MCF 10A (cell line): ENCODE measurements around the gene ZNF75A. TPM values are rescaled to one million over a fixed set of nuclear protein-coding genes. Genes with fewer than 3 reads are reported as not detected.

Experiments used
- BruUV-seq: library from RNA; stranded (reverse); fragments of 400-500 nt; replicated peaks from 2 replicates; lab custom pipeline; 2021; lab: Mats Ljungman, UMichigan
- CTCF ChIA-PET: fragments of 300-600 bp; sonication (Branson Sonifier 250); formaldehyde crosslinking; extraction: SDS; loops from one replicate; lab custom pipeline; 2021; ENCODE audit warnings: antibody characterized with exemption, inconsistent platforms; lab: Yijun Ruan, JAX
- POLR2A ChIA-PET: fragments of 300-600, 350-650 bp; sonication (Branson Sonifier 250); formaldehyde crosslinking; extraction: SDS; loops from one replicate; lab custom pipeline; 2020; ENCODE audit warnings: antibody characterized with exemption, inconsistent platforms; lab: Yijun Ruan, JAX
- DNase-seq: peaks from one replicate; pipeline ENCODE4 v3.0.0-alpha.2; 2018; ENCODE audit not compliant: unreplicated experiment
- H3K27ac Mint-ChIP-seq: one replicate; pipeline ENCODE4 v1.8.0; 2022; ENCODE audit warnings: mild to moderate bottlenecking, low read depth, mixed read lengths; ENCODE audit not compliant: unreplicated experiment
- H3K27me3 Mint-ChIP-seq: one replicate; pipeline ENCODE4 v1.8.0; 2022; ENCODE audit warnings: mixed read lengths; ENCODE audit not compliant: insufficient read depth, unreplicated experiment
- H3K36me3 Mint-ChIP-seq: one replicate; pipeline ENCODE4 v1.8.0; 2022; ENCODE audit warnings: mild to moderate bottlenecking, moderate library complexity, mixed read lengths; ENCODE audit not compliant: insufficient read depth, unreplicated experiment
- H3K4me1 Mint-ChIP-seq: one replicate; pipeline ENCODE4 v1.8.0; 2022; ENCODE audit warnings: mixed read lengths; ENCODE audit not compliant: insufficient read depth, unreplicated experiment
- H3K4me3 Mint-ChIP-seq: one replicate; pipeline ENCODE4 v1.8.0; 2022; ENCODE audit warnings: mild to moderate bottlenecking, moderate library complexity, mixed read lengths; ENCODE audit not compliant: unreplicated experiment
- H3K9me3 Mint-ChIP-seq: one replicate; pipeline ENCODE4 v1.8.0; 2022; ENCODE audit warnings: mixed read lengths; ENCODE audit not compliant: unreplicated experiment
- CTCF ChIP-seq: fragments of 200-600 bp; IDR thresholded peaks from one replicate; pipeline ENCODE4 v1.8.0; 2022; ENCODE audit warnings: antibody characterized with exemption, mild to moderate bottlenecking; ENCODE audit not compliant: unreplicated experiment
- intact Hi-C: fragments of 100-400 bp; cut with micrococcal nuclease; formaldehyde crosslinking; loops from 2 replicates; pipeline ENCODE4 v1.14.1; 2022
- total RNA-seq: library from RNA; stranded (reverse); gene quantifications from 2 replicates; pipeline ENCODE4 v1.2.3, GENCODE V29; 2022

ZNF75A gene
- total RNA-seq, 1 experiment from 2014 or later = 28.2 TPM

GRCh38 chr16:3259836-3260235 is 45.5 kb upstream of the ZNF75A start:
- no peak for TF ChIP-seq CTCF
- Mint-ChIP-seq H3K27ac (no peak overlapping the region), H3K36me3 (peaks cover 24% of the 10 kb centered on the region), H3K9me3 (no peaks in the 10 kb centered on the region), H3K4me1 (no peaks in the 10 kb centered on the region), H3K27me3 (no peaks in the 10 kb centered on the region), H3K4me3 (no peak overlapping the region)
- no TSS peak for BruUV-seq
- CTCF ChIA-PET = interaction anchor here (0.9 kb wide), 1 partner anchor 10 kb away, joined by 3 read pairs; no protein-coding TSS in a partner anchor
- DNase-seq = peak; percentile 76
- POLR2A ChIA-PET = interaction anchor here (0.7 to 0.9 kb wide), 2 partner anchors 11 to 19 kb away, joined by 3 read pairs; no protein-coding TSS in a partner anchor
- intact Hi-C loops = loop anchor here (5.0 kb wide), 1 partner anchor 197 kb away; no protein-coding TSS in a partner anchor

- H3K9me3 Mint-ChIP-seq = no peaks in the 10 kb centered on the region
- H3K4me1 Mint-ChIP-seq = no peaks in the 10 kb centered on the region
- ChIA-PET POLR2A (interaction anchor here (0.7 to 6.8 kb wide), 10 partner anchors 9 to 195 kb away, joined by 3 to 161 read pairs (median 10); partner anchors contain the start of genes NAA60, ZNF200, ZNF213 and ZNF263), CTCF (interaction anchor here (0.6 to 1.5 kb wide), 3 partner anchors 8 to 134 kb away, joined by 3 read pairs; no protein-coding TSS in a partner anchor)
- no peak for TF ChIP-seq CTCF
- intact Hi-C loops = loop anchor here (5.0 kb wide), 1 partner anchor 195 kb away; no protein-coding TSS in a partner anchor
- no peaks in the 10 kb centered on the region for H3K27me3 Mint-ChIP-seq
- H3K4me3 Mint-ChIP-seq = peak overlapping the region; percentile 89
- no TSS peak for BruUV-seq
- DNase-seq = no peak
- peak overlapping the region; percentile 95 for H3K27ac Mint-ChIP-seq
- peaks cover 15% of the 10 kb centered on the region for H3K36me3 Mint-ChIP-seq
Measured at GRCh38 chr16:3262517-3262916, 42.8 kb upstream of the ZNF75A start.

- Mint-ChIP-seq H3K4me1 (no peaks in the 10 kb centered on the region), H3K27ac (peak overlapping the region; percentile 95), H3K4me3 (peak overlapping the region; percentile 89), H3K9me3 (no peaks in the 10 kb centered on the region), H3K27me3 (no peaks in the 10 kb centered on the region), H3K36me3 (peaks cover 26% of the 10 kb centered on the region)
- peak; percentile 98 for DNase-seq
- ChIA-PET CTCF (interaction anchor here (0.5 to 1.6 kb wide), 7 partner anchors 16 to 240 kb away, joined by 3 to 7 read pairs (median 3); no protein-coding TSS in a partner anchor), POLR2A (interaction anchor here (0.6 to 6.8 kb wide), 25 partner anchors 11 to 1040 kb away, joined by 3 to 161 read pairs (median 4); partner anchors contain the start of genes CLUAP1, NAA60, OR1F1 and TIGD7)
- TSS peak; percentile 82 for BruUV-seq
- TF ChIP-seq CTCF = peak; percentile 43
- intact Hi-C loops = loop anchor here (1.0 to 5.0 kb wide), 5 partner anchors 19 to 236 kb away; partner anchors contain the start of genes OR1F1 and ZNF263
Measured at GRCh38 chr16:3264137-3265036, 40.9 kb upstream of the ZNF75A start.
